Measurements from ENCODE around the gene RAB26. TPM values are rescaled to one million over a fixed set of nuclear protein-coding genes. Genes with fewer than 3 reads are reported as not detected.

Gene RAB26
- total and polyA plus RNA-seq, 2 of the 13 experiments (the other 11 are each of a cell fraction or from before 2014, with no cell fraction given), result 0.86 to 3.6 TPM

GRCh38 chr16:2147981-2148671 is at the start of gene RAB26 (continued):
- TF ChIP-seq ESRRA (CRISPR knock-in tag; IDR thresholded peaks at IDR 0.05; ENCODE audit: low read depth) (no peak; the same call in 1 of the 2 replicates), ZBTB46 (CRISPR knock-in tag; IDR thresholded peaks at IDR 0.05; ENCODE audit: borderline replicate concordance) (no peak), DZIP1 (CRISPR knock-in tag; IDR thresholded peaks at IDR 0.05) (no peak), TGIF2 (CRISPR knock-in tag; IDR thresholded peaks at IDR 0.05) (peak; percentile 55; the same call in 1 of the 2 replicates), CHD4 (IDR thresholded peaks at IDR 0.05; ENCODE audit: borderline replicate concordance, low read length) (peak; percentile 71; the same call in 1 of the 2 replicates), CENPT (CRISPR knock-in tag; IDR thresholded peaks at IDR 0.05; ENCODE audit: low read depth) (no peak), HDAC1 (CRISPR knock-in tag; IDR thresholded peaks at IDR 0.05) (peak; percentile 72), ZNF737 (CRISPR knock-in tag; IDR thresholded peaks at IDR 0.05; ENCODE audit: borderline replicate concordance) (no peak), ZBTB26 (CRISPR knock-in tag; IDR thresholded peaks at IDR 0.05; ENCODE audit: borderline replicate concordance) (0 out of 2 replicates have a peak, but pooled peaks have one; percentile 55), PTBP1 (IDR thresholded peaks at IDR 0.05; ENCODE audit: low read depth, low read length, poor library complexity, severe bottlenecking) (no peak), DDIT3 (CRISPR knock-in tag; IDR thresholded peaks at IDR 0.05) (no peak), ZFP36 (IDR thresholded peaks at IDR 0.05; ENCODE audit: borderline replicate concordance, low read depth, low read length, partially characterized antibody) (no peak), ZNF557 (CRISPR knock-in tag; IDR thresholded peaks at IDR 0.05) (no peak), SOX5 (CRISPR knock-in tag; IDR thresholded peaks at IDR 0.05; ENCODE audit: borderline replicate concordance) (no peak), NFKB2 (CRISPR knock-in tag; IDR thresholded peaks at IDR 0.05; ENCODE audit: borderline replicate concordance) (0 out of 2 replicates have a peak, but pooled peaks have one; percentile 4), ZNF552 (CRISPR knock-in tag; IDR thresholded peaks at IDR 0.05; ENCODE audit: borderline replicate concordance) (no peak), TOE1 (CRISPR knock-in tag; IDR thresholded peaks at IDR 0.05) (no peak), GATAD2A (CRISPR knock-in tag; IDR thresholded peaks at IDR 0.05) (peak; percentile 62), CREB3 (CRISPR knock-in tag; IDR thresholded peaks at IDR 0.05) (no peak), CBX1 (IDR thresholded peaks at IDR 0.05; ENCODE audit: low read depth) (no peak)
